GM12872 (cell line): ENCODE results near the gene RABGAP1L.
A peak's percentile ranks its signal among the peaks of the same experiment; 100 is the strongest.

Experiments used
- CTCF ChIP-seq: IDR thresholded peaks from 3 replicates; pipeline ENCODE4 v1.5.1; 2011; ENCODE audit warnings: low read depth, mild to moderate bottlenecking, low read length, moderate library complexity; ENCODE audit not compliant: insufficient read depth

RABGAP1L gene

DNA sequence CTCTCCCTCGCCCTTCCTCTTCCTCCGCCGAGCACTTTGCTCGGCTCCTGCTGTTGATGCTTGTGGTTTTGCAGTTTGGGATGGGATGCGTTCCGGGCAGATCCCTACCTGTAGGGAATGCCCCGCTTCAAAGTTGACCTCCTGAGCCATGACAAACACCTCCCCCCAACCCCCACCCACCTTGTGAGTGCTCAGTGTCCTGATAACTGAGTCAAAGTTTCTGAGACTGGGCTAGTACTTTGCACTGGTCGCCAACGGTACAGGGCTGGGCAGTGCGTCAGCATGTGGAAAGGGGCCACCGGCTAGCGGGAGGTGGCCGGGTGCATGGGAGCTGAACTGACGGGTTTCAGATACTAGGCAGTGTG, 771 bp downstream of the RABGAP1L start:
- no peak for TF ChIP-seq CTCF

DNA sequence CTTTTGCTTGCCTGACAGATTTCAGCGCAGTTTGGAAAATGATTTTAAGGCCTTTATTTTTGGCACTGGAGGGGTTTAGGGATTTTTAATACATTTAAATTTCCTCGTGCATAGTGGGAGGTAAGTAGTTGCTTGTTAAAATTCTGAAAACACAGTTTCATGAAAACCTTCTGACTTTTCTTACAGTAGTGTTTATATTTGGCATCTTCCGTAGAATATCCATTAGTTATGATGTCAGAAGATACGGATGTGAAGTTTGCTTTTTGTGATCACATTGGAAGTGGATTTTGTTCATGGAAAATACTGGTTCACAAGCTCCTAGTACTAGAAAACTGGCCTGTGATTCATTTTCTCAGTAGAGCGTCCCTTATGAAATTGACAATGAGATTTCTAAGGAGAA, 1.3 kb downstream of the RABGAP1L start:
- no peak for TF ChIP-seq CTCF

GRCh38 chr1:174161813-174162212, 2.5 kb downstream of the RABGAP1L start:
- no peak for TF ChIP-seq CTCF

DNA sequence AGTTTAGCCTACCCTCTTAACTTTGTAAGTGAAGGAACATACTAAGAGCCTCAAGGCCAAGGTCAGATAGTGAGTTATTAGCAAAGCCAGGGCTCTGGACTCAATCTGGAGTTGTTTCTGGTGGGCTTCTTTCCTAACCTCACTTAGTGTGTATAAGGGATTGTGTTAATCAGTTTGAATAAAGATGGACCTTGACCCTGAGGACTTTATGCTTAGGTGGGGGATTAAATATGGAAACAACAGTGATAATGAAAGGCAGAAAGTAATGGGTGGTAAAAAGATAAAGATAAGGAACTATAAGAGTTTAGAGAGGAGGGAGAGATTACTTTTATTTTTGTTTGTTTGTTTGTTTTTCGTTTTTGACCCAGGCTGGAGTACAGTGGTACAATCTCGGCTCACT, 5.5 kb downstream of the RABGAP1L start:
- TF ChIP-seq CTCF = no peak

DNA sequence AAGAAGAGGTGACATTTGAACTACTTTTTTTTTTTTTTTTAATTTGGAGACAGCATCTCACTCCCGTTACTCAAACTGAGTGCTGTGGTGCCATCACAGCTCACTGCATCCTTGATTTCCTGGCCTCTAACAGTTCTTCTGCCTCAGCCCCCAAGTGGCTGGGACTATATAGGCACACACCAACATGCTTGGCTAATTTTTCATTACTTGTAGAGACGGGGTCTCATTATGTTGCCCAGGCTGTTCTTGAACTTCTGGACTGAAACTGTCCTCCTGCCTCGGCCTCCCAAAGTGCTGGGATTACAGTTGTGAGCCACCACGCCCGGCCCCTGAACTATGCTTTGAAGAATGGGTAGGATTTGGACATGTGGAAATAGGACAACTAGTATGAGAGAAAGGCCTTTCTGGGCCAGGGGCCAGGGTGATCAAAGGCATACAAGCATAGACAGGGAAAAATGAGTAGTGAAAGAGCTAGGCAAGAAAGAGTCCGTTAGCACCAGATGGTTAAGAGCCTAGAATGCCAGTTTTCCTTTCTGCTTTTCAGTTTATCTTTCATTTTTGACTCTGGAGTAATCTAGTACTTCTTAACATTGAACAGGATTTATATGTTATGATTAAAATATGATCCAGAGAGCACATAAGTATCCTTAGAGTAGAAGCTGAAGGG, 6.3 kb downstream of the RABGAP1L start:
- TF ChIP-seq CTCF = peak; percentile 50; the same call in 2 of the 3 replicates

DNA sequence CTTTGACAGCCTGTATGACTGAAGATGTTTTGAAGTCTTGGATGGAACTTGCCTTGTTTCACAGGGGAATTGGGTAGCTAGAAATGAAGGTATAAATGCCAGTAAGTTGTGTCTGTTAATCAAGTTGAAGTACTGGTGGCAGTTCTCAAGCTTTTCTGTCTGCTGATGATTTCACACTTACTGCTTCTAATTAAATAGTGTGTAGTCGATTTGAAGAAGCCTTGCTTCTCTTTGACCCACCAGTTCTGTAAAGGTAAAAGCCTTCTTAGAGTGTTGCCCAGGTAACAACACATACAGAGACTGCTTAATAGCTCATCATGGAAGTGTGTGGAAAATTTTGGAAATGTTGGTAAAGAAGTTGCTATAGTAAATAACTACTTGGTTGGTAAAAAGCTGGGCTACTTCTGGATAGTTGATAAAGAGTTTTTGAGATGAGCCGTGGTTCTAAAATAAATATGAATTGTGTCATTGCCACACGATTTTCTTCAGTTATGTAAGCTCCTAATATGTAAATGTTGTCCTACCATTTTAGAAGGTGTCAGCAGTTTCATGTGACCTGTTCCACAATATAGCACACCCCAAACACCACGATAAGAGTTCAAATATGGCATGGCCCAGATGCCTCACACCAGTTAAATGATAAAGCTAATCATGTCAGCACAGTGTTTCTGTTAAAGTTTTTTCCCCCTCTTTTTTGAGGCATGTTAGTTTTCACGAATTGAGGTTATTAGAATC, 7.4 kb downstream of the RABGAP1L start:
- TF ChIP-seq CTCF = no peak

DNA sequence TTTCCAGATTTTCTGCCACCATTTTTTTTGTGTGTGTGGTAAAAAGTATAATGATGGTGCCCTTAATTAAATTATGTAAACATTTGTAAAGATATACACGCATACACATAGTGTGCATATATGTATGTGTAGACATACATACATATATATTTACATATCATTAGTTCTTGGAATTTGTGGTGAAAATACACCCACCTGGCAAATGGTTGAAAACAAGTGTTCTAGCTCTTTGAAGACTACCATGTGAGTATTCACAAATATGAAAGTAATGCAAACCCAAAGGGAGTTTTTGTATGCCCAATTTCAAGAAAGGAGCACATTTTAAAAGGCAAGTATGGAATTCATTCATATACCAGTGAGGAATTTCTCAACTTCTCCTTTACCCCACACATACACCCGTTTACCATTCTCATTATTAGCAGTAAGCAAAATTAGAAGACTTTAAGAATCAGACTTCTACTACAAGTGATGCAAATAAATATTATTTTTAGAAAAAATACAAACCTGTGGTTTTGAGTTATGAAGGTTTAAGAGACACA, 8.0 kb downstream of the RABGAP1L start:
- no peak for TF ChIP-seq CTCF
